ENCODE data around the gene ARID1A.

The ARID1A gene

DNA sequence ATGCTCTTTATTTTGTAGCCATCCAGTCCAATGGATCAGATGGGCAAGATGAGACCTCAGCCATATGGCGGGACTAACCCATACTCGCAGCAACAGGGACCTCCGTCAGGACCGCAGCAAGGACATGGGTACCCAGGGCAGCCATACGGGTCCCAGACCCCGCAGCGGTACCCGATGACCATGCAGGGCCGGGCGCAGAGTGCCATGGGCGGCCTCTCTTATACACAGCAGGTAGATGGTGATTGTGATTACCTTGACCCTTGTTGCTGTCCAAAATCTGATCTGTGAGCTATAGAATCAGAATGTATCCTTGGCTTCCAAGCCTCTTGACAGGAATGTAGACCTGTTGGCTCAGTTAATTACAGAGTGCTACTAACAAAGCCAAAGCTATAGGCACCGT is 33.8 kb downstream of the ARID1A start:
- no peak for DNase-seq

DNA sequence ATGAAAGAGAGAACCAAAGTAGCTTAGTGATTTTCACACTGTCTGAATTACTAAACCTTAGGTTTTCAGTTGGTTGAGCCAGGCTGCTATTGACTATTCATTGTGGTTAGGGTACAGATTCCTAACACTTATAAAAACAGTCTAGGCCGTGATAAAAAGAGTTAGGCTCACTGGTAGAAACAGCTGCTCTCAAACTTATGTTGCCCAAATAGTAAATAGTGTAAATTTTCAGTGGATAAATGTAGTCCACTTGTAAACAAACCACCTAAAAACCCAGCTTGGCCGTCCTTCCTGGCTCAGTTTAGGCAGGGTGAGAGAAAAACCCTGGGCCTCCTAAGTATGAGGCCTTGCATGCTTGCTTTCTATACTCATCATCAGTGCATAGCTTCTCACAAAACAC is 34.9 kb downstream of the ARID1A start:
- no peak for DNase-seq

DNA sequence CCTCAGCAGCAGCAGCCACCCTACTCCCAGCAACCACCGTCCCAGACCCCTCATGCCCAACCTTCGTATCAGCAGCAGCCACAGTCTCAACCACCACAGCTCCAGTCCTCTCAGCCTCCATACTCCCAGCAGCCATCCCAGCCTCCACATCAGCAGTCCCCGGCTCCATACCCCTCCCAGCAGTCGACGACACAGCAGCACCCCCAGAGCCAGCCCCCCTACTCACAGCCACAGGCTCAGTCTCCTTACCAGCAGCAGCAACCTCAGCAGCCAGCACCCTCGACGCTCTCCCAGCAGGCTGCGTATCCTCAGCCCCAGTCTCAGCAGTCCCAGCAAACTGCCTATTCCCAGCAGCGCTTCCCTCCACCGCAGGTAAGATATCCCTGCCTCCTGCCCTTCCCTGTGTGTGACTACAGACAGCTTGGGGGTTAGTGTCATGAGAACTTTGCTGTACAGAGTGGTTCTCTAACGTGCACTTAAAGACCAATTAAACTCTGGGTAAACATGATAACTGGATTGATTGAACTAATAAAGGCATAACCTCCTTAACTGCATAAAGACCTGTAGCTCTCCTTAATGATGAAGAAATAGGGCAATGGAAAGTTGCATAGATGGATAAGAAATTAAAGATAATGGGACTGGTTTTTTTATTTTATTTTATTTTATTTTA is 35.6 kb downstream of the ARID1A start:
- DNase-seq = no peak

DNA sequence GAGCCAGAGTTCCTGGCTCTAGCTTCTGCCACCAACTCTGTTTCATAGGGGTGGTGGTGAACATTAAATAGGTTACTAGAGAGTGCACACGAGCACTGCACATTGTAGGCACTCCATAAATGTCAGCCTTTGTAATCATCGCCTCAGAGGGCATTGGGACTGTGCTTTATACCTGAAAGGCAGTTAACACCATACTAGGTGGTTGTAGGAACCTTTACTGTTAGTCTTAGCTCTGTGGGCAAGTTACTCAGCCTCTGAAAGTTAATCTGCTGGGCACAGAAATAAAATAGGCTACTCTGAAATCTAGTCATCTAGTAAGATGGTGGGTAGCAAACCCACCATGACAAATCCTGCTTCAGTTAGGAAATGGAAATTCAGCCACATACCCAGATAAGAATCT is 37.6 kb downstream of the ARID1A start:
- no peak for DNase-seq

DNA sequence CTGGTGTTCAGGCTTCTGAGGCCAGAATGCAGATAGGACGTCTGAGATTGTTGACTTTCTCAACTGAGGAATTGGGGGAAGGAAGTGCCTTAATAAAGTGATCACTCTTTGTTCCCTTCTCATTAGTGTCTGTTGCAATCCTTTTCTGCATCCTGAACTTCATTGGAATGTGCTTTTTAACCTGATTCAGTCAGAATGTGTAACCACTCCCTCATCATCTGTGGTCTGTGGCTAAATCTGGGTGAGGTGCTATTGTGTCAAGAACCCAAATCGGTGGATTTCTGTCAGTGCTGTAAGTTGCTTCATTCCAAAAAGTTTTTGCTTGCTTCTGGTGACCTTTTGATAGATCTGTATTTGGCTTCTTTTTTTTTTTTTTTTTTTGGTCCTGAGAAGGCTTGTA is 38.2 kb downstream of the ARID1A start:
- DNase-seq = no peak

DNA sequence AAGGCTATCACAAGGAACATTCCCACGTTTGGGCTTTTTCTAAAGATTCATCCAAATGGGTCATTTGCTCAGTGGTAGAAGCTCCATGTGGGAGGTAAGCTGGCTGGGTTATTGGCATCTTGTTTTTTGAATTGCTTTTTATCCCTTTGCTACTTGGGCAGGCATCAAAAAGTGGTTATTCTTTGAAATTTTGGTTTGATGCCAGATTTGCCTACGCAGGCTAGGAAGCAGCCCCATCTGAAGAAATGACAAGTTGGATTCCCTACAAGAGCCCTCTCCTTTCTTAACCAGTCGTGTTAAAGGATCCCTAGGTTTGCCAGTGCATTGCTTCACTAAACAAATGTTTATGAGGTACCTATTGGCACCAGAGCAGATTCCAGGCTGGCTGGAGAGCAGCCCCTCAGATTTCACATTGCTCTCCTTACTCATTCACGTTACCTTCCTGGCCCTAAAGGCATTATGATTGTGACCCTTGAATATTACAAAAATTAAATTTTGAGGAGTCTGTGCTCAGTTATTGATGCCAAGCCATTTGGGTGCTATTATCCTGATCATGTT is 38.8 kb downstream of the ARID1A start:
- no peak for DNase-seq

DNA sequence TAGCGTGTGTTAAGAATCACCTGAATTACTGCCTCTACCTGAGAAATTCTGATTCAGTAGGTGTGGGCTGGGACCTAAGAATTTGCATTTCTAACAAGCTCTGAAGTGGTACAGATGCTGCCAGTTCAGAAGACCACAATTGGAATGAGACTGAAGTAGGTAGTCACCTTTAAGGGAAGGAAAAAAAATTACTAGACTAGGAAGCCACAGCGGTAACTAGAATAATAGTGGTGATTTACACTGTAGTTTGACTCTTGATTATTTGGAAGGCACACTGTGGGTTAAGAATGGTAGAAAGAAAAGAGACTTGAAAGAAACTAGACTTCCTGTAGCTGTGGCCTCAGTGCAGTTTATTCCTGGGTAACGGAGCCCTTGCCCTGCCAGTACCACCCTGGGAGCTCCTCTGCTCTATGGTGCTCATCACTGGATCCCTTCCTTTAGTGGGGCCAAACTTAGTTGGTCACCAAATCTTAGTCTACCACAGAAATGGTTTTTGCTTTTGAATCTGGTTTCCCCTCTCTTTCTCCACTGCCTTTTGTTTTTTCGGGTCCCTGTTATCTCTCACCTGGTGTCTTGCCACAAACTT is 43.6 kb downstream of the ARID1A start:
- no peak for DNase-seq

DNA sequence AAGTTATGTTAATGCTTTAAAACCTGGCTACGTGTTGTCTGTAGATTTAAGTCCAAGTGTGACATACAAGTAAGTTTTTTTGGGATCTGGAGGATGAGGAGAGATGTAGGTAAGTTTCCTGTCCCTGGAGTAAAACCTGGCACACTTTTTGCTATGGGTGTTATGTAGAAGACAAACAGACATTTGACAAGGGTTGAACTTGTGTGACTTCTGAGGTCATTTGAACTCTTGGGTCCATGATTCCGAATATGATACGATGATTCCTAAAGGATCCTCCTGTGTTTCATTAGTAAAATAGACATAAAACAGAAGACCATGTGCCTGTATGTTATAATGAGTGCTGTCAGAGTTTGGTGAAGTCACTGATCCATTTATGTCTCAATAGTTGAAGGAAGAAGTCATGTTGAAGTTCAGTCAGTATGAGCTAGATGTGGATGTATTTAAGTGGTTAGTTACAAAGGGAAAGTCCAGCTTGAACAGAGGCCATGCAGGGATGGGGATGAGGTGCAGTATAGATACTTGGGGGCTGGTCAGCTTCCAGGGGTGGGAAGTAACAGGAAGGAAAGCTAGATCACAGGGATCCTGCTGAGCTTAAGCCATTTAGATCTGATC is 44.3 kb downstream of the ARID1A start:
- no peak for DNase-seq

DNA sequence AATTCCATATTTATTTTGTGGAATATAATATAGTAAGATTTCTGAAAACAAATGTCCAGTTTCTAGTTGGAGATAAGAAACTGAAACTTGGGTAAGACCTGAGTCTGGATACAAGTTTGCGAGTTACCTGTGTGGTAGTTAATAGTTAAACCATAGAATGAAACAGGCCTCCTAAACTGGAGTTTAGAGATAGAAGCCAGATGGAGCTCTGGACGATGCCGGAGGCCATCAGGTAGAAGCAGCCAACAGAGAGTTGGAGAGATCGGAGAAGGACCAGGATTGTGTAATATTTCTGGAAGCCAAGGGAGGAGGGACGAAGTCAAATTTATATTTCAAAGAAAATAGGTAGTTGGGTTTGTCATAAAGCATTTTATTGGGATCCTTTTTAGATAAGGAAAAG is 45.1 kb downstream of the ARID1A start:
- DNase-seq = no peak

DNA sequence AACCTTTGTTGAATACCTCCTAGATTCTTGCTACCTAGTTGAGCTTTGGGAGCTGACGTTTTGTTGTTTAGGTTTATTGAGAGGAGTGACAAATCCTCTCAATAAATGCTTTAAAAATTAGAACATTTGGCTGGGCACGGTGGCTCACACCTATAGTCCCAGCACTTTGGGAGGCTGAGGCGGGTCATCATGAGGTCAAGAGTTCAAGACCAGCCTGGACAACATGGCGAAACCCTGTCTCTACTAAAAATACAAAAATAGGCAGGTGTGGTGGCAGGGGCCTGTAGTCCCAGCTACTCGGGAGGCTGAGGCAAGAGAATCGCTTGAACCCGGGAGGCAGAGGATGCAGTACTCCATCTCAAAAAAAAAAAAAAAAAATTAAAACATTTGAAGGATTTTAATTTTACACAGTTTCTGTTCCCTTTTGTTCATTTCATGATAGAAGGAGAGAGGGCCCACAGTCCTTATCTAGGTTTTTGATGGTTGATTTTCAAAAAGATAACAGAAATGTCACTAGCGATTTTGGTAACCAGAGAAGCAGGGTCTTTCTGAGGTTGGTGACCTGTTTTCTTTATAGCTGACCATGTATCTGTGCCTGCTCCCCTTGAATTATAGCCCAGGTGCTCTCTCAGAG is 47.7 kb downstream of the ARID1A start:
- no peak for DNase-seq

DNA sequence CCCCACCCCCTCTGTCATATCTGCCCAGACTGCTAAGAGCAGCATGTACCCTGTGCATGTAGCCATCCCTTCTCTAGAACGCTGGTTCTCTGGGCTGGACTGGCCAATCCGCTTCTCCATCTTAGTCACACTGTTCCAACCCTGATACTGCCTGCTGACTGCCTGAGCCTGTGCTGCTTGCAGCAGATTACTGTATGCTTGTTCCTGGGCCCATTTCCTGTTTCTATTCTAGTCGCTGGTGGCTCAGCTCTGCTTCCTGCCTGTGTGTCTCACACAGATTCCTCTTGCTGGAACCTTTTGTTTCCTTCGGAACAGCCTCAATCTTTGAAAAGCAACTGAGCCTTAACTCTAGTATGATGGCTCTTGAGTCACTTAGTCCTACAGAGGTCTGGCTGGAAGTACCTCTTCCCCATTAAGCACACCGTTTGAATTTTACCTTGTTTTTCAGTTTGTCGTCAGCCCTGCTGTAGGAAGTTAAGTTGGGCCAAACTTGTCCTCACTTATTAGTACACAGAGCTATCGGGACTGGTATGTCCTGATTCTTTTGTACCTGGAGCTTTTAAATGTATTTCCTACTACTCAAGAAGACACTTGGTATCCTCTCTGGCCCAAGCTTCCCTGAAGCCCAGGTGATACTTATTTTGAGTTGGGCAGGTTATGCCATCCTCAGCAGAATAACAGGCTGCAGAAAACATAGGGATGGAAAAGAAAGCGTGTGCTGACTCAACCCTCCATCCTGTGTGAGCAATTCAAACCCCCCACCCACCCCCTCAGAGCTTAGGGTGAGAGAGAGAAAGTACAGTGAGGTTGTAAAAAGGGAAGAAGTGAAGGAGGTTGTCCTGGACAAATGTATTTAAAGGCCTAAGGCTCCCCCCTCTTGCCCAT is 48.5 kb downstream of the ARID1A start:
- DNase-seq = no peak

DNA sequence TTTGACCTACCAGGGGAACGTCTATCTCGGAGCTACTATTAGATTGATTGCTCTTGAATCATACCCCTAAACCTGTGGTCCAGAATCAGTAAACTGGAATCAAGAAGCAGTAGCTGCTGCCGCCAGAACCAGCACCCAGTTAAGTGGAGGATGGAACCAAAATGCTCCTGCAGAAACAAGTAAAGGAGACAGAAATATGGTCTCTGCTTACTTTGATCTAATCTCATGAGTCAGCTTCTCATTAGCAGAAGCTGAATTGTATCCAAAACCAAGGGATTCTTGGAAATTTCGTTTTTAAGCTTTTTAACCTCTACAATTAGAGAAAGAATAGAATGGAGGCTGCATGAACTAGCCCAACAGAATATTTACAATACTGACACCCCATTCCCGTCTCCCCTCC is 49.4 kb downstream of the ARID1A start:
- no peak for DNase-seq

DNA sequence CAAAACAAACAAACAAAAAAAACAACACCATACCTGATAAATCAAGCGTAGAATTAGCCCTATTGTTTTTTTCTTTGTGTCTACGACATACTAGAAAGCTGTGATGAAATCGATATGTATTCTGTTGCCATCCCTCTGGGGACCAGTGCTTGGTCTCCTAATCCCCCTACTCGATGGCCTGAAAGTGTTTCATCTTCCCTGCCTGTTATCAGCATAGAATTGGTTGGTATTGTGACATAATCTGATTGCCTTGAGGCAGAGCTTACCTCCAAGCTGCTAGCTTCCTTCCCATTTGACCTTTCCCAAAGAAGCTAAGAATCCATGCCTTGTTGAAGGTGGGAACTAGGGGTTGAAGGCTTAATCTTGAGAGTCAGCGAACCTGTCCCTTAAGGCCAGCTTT is 51.2 kb downstream of the ARID1A start:
- no peak for DNase-seq

DNA sequence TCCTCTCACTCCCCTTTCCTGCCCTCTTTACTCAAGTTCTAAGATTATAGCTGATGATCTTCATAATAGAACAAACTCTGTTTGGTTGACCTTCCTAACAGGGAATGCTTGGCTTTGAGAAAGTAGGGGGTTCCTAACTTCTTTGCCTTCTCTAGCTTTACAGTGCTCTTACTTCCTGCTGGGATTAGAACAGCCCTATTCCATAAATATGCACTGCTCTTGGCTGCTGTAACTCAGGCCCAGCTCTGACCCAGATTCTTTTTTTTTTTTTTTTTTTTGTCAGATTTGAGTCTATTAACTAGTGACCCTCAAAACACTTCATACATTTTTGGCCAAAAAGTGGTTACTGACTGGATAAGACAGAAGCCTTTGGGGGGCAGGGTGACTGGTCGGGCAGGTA is 52.5 kb downstream of the ARID1A start:
- no peak for DNase-seq

DNA sequence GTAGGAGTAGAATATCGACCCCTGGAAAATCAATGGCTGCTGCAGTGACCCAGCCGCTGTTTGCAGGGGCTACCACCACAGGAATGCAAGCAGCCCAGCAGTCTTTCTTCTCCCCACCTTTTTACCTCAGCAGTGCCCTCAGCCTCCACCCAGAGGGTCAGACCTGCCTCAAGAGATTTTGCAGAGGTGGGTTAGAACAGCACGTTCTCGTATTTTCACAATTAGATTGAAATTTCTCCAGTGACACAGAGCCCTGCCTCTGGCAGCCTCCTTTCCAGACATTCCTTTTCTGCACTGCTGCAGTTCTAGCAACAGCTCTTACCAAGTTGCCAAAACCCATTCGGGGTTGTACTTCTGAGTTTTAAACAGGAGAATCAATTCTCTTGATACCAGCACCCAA is 53.6 kb downstream of the ARID1A start:
- DNase-seq = no peak

DNA sequence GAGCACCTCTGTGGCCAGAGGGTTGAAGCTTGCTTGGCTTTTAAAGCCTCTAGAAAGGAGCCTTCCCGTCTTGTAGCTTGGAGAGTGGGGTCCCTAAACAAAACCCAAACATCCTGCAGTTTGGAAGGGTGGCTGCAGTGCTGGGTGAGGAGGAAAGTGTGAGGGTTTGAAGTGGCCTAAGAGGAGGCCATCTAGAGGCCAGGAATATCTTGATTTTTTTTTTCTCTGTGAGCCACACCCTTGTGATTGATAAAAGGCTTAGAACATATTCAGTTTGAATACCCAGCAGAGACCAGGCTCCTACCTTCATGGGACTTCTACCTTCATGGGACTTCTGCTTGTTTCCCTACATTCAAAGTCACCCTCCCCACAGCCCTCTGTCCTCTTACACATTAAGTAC is 54.6 kb downstream of the ARID1A start:
- no peak for DNase-seq

DNA sequence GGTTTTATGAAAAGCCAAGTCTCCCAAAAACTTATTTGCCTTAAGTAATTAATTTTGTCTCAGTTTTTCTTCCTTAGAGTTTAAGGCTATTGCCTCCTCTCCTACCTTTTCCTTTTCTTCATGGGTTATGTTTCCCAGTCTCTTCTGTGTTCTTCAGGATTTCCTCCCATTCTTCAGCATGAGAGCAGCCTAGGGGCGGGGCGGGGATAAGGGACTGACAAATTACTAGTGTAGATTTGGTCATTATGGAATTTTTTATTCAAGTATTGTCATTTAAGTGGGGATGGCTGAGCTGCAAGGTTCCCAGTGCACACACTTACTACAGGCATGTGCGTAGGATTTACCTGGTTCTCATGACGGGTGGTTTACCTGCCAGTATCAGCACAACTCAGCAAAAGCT is 56.7 kb downstream of the ARID1A start:
- no peak for DNase-seq

DNA sequence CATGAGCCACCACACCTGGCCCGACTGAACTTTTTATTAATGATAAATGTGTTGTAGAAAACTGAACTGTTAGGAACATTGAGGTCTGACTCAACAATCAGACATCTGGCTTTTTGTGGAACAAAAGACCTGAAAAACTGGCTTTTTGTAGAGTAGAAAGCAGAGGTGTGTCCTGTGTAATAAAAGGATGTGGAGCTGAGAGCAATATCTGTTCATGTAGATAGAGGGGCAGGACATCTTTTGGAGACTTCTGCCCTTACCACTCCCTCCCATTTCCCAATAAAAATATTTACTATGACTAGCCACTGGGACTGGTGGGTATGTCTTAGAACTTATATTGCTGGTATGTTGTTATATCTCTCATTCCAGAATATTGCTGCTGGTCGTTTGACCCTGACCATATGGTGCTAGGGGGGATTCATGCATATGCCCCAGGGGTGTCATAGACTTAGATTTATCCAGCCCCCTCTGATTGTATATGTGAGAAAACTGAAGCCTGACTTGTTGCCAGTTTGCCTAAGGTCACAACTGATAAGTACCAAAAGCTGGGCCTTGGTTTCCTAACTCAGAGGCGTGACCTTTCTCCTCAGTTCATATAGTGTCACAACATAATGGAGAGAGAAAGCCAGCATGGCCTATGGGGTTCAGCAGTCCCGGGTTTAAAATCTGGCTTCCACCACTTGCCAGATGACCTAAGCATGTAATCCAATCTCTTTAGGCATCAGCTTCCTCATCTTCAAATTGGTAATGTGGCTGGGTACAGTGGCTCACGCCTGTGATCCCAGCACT is 58.5 kb downstream of the ARID1A start:
- DNase-seq = no peak

DNA sequence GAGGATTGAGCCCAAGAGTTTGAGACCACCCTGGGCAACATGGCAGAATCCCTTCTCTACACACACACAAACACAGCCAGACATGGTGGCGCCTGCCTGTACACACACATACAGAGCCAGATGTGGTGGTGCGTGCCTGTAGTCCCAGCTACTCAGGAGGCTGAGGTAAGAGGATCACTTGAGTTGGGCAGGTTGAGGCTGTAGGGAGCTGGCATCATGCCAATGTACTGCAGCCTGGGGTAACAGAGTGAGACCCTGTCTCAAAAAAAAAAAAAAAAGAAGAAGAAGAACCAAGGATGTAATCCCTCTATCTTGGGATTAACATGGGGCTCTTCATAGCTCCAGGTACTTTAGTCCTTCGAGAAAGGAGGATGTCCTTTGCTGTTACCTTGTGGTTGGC is 62.5 kb downstream of the ARID1A start:
- no peak for DNase-seq

DNA sequence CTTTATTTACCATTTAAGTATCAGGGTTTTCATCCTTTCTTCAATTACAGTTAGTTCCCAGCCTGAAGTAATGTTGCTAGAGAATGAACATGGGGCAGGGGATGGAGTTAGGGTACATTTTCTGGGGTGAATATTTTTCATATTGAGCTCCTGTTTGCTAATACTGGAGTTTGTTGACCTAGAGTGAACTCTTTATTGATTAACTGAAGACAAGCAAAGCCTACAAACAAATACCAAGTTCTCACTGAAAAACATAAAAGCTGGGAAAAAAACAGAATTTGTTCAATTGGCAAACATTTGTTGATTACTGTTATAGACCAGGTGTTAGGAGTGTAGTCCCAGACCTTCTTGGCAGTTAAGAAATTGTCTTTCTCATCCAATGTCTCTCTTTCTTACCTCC is 63.7 kb downstream of the ARID1A start:
- no peak for DNase-seq

DNA sequence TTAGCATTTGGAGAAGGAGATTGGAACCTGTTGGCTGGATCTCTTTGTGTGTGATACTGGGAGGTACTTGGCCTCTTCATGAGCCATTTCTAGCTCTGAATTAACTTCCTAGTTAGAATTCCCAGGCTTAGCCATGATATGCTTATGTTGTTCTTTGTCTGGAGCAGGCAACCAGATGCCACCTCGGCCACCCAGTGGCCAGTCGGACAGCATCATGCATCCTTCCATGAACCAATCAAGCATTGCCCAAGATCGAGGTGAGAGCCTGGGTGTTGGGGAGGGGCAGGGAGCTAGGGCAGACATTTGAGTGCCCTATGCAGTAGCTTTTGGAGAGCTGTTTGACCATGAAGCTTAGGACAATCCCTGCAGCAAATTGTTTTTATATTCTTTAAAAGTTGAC is 65.4 kb downstream of the ARID1A start:
- no peak for DNase-seq

DNA sequence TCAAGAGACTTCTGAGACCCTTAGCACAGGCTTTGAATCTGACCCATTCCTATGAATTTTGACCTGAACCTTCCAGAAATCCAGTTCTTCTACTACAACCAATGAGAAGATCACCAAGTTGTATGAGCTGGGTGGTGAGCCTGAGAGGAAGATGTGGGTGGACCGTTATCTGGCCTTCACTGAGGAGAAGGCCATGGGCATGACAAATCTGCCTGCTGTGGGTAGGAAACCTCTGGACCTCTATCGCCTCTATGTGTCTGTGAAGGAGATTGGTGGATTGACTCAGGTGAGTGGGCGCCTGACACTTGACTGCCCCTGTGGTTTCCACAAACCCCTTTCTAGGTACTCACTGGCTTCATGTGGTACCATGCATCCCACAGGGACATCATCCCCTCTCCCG is 71.9 kb downstream of the ARID1A start:
- no peak for DNase-seq
